GM12865 (cell line): ENCODE data around the gene ATP5IF1.

ENCODE experiments used
- DNase-seq: peaks from one replicate; pipeline ENCODE4 v3.0.0; 2010; ENCODE audit warnings: low read depth
- H3K4me3 ChIP-seq: 2 replicates; pipeline ENCODE4 v1.5.1; 2011; ENCODE audit warnings: mild to moderate bottlenecking, low read depth, low read length, control low read depth
- CTCF ChIP-seq: IDR thresholded peaks from 2 replicates; pipeline ENCODE4 v1.5.1; 2011; ENCODE audit warnings: low read length, control low read depth, low read depth, inconsistent platforms; ENCODE audit not compliant: insufficient read depth; ENCODE audit errors: missing control alignments

The ATP5IF1 gene

GRCh38 chr1:28286111-28286510 lies 50.2 kb downstream of the ATP5IF1 start:
- no peak for TF ChIP-seq CTCF
- H3K4me3 ChIP-seq = no peak overlapping the region
- DNase-seq = no peak
